Retina (tissue), 1 donor: ENCODE results near the gene ST7.

ENCODE experiments used
- DNase-seq: peaks from one replicate; pipeline ENCODE4 v3.0.0-alpha.2; 2016

The ST7 gene

DNA sequence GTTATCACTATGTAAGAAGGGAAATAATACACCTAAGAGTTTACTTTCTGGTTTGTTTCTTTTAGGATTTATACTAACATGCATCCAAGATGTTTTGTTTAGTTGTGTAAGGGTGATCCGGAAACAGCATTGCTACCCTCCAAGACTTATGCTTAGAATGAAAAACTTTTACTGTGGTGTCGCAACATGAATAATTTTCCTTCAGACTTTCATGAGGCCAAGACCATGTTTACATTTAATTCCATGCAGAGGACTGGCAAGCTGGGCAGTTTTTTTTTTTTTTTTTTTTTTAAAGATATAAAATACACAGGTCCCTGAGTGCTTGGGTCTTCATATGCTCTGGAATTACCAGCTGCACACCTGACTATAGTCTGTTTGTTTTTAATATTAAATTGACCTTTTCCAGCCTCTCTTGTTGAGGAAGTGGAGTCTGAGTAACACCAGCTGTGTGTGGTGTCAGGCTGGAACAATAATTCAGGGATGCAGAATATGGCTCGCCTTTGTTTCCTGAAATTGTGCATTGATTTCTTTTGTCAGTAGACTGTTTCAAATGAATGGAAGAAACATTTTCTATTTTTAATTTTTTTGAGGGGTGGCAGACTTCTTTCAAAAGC lies 81.7 kb downstream of the ST7 start:
- no peak for DNase-seq

DNA sequence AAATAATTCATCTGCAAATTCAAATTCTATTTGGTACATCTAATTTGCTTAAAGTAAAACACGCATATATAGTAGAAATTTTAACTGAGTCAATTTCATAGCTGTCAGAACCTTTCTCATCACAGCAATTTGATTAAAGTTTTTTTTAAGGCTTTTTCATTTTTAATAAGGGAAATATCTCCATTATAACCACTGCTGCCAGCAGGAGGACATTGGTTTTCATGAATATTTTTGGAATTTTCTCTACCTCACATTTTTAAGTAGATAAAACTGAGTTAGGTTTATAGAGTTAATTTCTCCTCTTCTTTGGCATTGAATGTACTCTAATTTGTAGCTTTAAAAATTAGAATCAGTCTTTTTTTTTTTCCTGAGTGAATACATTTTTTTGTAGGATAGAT lies 82.2 kb downstream of the ST7 start:
- DNase-seq: no peak

DNA sequence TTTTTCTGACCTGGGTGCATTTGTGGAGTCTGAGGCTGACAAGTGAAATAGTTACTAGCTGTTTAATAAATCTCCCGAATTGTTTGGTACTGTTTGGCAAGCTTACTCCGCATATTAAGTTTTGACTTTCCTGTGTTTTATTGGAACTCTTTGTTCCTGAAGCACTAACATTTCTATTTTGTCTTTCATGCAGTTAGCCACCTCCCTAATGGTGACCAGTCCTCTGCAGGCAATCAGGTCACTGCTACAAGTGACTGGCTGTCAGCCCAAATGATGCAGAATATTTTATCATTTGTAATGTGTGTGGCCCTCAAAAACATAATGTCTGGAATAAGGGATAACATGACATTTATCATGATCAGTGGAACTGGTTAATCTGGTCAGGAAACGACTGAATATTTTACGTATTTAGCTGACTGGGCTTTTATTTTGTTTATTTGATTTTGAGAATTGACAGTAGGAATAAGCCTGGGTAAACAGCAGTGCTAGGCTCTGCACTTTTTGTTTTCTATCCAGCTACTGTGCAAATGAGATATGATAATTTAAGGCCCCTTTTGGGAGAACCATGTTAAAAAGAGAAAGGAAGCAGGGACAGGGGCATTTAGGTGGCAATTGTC lies 82.9 kb downstream of the ST7 start:
- DNase-seq: no peak

DNA sequence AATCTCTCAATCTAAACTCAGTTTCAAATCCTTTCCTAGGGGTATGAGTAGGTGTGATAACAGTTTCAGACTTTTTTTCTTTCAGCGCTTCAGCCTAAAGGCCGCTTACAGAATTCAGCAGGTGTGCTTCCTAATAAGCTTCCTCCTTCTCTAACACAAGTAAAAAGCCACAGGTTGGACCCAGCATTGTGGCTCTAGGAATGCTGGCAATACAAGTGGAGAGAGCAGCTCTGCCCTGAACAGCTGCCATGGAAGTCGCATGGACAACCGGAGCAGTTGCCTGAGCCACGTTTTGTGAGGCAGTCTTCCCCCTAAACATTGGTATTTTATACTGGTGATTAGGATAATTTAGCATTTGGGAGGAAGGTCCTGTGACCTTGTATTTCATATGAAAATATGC lies 83.5 kb downstream of the ST7 start:
- DNase-seq: no peak

DNA sequence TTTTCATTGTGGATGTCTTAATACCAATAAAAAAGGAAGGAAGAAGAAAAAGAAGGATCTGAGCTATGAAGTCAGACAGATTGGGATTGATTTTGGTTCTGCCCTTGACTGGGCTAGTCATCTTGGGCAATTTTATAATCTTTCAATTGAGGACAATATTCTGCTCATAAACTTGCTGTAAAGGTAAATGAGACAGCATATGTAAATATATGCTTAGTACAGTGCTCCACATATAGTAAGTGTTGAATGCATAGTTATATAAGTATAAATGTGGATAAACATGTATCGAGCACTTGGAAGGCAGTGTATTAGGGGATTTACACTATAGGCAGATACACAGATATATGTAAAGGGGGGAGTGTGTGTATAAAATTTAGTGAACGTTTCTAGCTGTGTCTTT lies 85.1 kb downstream of the ST7 start:
- DNase-seq: no peak

DNA sequence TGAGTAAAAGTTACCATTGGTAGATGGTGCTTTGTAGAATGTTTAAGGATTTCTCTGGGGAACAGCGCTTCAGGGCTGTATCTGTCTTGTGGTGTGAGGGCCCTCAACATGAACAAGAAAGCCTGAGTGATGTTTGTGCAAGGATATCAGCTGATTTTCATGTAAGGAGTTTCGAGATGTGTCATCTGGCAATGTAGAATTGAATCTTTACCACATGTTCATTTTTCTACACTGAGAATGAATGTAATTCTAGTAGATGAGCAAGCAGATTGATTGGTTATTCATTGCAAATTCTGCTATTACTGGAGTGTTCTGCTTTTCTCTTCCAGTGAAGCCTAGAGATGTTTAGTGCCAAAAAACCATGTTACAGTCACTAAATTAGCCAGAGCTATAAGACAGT lies 87.7 kb downstream of the ST7 start:
- DNase-seq: no peak

DNA sequence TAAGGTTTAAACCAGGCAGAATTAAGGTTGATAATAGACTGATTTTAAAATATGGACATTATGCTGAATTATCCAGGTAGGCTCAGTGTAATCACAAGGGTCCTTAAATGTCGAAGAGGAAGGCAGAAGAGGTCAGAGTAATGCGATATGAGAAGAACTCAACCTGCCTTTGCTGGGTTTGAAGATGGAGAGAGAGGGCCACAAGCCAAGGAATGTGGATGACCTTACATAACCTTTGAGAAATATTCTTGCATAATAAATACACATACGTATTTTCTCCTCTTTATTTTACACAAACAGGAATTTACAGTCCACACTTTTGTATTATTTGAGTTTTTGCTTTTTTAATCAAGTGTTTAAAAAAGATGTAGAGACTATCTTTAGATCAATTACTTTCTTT lies 88.5 kb downstream of the ST7 start:
- no peak for DNase-seq

DNA sequence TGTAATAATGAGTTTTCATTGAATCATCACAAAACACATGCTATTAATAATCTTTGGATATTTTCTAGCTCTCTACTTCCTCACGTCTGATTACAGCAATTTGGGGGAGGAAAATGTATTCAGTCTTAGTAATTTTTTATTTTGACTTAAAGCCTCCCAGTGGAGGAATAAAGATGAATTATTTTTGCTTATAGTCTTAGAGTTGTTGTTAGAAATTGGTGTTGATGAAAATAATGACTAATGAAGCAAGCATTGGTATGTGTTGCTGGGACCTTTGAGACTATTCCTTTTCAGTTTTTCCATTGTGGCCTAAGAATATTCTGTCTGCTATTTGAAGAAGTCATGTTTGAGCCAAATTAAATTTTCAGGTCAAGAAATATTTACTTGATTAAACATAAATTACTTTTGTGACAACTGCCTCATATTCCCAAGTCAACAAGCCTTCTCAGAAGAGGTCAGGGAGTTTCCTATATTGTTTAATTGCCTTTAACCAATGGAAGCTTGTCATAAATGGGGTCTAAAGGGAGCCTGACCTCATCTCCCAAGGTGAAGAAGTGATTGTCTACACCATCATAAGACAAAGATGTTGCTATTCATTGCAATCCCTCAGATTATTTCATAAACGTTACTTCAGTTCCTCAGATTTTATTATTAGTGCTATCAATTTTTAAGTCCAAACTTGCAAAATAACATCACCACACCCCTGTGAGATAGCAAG lies 90.0 kb downstream of the ST7 start:
- no peak for DNase-seq

DNA sequence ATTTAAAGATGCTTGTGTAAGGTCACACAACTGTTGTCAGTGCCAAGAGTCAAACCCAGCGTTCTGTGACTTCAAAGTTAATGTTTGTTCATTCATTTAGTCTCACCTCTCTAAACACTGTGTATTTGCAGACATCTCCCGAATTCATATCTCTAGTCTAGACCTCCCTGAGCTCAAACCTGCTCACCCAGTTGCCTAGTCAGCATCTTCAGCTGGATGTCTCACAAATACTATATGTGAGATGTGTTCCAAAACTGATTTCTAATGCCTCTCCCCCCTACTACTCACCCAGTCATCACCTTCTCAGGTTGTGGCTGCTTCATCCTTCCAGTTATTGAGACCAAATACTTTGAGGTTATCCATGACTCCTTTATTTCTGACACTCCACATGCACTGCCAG lies 91.4 kb downstream of the ST7 start:
- no peak for DNase-seq

DNA sequence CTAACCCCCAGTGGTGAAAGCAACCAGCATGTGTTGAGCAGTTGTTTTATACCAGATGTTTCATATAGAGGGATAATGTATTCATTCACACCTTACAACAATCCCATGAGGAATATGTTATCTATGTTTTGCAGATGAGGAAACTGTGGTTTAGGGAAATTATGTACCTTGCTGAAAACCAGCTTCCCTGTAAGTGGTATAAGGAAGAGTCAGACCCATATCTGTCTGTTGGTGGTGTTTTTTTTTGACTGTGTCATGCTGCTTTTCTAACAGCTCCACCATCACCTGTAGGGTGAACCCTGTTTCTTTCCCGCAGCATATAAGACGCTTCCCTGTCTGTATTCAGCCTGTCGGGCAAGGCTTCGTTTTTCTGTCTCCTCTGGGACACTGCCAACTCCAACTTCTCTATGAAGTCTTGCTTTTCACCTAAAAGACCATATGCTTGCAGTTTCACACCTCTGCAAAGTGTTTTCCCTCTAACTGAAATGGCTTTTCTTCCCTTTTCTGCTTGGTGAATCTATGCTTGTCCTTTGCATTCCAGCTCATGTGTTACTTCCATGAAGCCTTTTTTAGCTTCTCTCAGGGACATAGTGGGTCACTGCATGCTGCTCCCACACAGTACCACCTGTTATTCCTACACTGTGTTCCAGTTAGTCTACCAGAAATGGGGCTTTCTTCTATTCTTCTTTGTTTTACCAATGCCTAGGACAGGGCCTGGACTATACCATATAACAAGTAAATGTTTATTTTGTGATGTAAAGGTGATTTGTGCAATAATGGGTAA lies 92.8 kb downstream of the ST7 start:
- no peak for DNase-seq

DNA sequence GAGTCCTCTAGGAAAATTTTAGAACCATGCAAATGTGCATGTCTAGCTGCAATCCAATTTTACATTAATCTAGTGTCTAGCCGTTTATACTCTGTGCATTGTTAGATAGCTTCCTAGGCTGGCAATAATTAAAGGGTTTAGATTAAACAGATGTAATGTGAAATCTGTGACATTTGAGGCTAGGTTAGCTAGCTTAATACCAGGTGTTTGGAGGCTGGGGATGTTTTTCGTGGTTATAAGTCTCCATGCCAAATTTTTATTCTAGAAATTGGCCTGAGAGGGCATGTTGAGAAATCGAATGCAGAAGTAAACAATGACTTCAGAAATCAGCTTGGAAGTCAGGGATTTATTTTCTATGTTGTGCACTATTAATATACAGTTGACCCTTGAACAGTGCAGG lies 94.2 kb downstream of the ST7 start:
- no peak for DNase-seq

DNA sequence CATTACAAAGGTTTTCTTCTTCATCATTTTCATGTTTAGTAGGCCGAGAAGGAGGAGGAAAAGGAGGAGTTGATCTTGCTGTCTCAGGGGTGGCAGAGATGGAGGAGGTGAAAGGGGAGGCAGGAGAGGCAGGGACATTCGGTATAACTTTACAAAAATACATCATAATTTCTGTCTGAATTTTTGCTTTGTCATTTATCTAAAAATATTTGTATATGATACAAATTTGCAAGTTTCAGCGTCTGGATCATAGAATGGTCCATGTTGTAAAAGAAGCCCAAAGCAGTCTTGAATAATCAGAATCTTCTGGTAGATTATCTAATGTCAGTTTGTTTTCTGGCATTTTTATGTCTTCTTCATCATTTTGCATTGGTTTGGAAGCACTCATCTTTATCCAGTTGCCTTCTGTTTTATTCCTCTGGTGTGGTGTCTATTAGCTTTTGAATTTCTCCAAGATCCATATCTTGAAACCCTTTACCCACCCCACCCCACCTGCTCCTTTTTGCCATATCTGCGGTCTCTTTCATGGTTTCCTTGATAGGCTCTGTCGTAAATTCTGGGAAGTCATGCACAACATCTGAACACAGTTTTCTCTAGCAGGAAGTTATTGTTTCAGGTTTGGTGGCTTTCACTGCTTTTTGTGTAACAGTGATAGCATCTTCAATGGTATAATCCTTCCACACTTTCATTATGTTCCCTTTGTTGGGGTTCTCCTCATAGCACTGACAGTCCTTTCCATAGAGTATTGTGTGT lies 95.0 kb downstream of the ST7 start:
- no peak for DNase-seq

DNA sequence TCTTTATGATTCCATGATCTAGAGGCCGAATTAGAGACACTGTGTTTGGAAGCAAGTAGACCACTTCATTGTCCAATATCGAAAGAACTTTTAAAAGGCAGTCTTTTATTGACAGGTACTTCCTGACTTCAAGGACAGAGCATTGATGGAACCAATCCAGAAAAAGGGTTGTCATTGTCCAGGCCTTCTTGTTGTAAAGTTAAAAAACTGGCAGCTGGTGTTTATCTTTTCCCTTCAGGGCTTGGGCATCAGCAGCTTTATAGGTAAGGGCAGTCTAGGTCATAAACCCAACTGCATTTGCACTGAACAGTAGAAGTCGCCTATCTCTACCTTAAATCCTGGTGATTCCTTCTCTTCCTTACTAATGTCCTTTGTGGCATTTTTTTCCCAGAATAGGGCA lies 95.6 kb downstream of the ST7 start:
- DNase-seq: no peak

DNA sequence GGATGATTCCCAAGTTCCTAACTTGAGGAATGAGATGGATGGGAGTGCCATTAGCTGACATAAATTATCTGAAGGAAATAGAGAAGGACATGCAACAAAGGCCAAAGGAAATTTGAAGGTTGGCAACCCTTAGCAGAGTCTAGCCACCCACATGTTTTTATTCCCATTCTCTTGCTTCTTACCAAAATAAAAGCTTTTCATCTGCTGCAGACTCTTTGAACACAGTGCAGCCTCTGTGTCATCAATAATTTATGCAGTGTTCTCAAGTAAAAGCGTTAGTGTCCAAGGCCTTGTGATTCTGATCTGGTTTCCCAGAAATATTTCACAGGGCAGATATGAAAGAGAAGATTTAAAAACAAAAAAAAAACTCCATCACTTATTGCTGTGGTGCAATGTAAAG lies 98.5 kb downstream of the ST7 start:
- DNase-seq: no peak

DNA sequence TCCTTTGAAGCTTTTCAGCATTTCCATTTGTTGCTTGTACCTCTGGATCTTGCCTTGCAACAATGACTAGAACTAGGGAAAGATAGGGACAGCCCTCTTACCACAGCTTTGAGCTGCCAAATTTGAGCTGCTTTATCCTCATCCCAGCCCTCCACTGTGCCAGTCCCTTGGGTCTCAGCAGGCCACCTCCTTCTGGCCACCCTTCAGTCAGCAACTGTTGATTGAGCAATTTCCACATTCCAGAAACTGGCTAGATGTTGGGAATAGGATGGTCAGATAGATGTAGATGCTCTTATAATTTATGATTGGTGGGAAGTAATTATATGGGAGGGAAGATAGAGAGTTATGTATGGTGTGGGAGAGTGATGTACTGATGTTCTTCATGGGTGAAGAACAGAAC lies 100.1 kb downstream of the ST7 start:
- DNase-seq: no peak

DNA sequence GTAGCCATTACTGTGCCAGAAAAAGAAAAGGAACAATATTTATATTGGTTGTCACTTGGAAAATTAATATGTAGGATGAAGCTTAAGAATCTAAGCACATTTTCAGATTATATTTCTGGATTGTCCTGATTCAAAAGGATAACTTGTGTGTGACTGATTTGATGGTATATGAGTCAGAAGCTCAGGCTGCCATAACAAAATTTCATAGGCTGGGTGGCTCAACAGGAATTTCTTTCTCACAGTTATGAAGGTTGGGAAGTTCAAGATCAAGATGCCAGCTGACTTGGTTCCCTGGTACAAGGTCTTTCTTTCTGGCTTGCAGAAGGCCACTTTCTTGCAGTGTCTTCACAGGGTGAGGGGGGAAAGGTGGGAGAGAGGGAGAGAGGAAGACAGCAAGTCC lies 108.5 kb downstream of the ST7 start:
- no peak for DNase-seq

DNA sequence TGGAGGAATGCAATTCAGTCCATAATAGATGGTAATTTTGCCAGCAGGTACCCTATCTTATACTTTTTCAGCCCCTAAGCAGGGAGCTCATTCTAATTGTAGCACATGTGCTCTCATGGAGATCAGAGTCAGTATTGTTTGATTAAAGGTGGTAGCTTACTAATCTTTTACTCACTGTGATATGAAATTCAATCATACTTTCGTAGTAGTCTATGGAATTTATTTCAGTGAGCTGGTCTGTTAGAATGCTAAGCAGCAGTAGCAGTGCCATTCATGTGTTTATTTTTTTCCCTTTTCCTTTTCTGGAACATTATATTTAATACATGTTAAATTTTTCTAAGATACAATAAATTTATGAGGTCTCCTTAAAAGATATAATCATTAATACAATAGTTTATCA lies 109.0 kb downstream of the ST7 start:
- no peak for DNase-seq

DNA sequence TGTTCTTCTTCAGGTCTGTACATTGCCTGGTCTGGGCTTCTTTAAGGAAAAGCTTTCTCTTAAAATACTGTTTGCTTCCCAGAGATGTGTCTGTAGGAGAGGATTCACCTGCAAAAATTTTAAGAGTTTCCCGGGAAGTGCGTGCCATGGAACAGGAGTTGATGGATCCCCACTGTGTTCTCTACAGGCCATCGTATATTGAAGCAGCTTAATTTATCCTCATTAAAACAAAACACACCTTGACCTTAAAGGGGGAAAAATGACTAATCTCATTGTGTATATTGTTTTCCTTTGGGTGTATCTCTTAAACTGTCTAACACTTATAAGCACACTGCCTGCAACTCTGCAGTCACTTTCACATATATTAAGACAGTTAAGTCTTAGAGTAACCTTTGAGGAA lies 111.4 kb downstream of the ST7 start:
- DNase-seq: no peak

DNA sequence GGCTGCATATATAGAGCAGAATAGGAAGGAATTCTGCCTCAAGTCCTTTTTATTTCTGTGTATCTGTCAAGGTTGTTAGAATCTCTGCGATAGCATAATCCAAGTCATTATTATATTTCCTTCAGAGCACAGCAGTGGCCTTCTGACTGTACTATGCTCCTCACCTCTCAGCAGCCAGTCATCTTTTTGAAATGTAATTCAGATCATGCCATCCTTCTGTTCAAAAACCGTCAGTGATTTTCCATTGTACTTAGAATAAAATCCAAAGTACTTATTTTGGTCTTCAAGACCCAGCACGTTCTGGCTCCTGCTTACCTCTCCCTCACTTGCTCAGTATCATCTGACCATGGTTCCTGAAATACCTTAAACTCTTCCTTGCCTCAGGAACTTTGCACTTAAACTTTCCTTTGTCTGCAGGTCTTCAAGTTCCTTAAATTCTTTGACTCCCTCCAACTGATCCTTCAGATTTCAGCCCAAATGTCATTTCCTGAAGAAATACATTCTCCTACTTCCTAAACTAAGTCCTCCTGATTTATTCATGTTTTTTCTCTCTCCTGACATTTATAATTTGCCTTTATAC lies 112.4 kb downstream of the ST7 start:
- DNase-seq: no peak

DNA sequence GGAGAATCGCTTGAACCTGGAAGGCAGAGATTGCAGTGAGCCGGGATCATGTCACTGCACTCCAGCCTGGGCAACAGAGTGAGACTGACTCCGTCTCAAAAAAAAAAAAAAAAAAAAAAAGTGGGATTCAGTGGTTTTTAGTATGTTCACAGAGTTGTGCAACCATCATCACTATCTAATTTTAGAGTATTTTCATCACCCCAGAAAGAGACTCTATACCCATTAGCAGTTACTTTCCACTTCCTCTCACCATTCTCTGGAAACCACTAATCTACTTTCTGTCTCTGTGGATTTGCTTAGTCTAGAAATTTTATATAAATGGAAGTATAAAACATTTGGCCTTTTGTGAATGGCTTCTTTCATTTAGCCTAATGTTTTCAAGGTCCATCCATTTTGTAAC lies 113.4 kb downstream of the ST7 start:
- DNase-seq: no peak

DNA sequence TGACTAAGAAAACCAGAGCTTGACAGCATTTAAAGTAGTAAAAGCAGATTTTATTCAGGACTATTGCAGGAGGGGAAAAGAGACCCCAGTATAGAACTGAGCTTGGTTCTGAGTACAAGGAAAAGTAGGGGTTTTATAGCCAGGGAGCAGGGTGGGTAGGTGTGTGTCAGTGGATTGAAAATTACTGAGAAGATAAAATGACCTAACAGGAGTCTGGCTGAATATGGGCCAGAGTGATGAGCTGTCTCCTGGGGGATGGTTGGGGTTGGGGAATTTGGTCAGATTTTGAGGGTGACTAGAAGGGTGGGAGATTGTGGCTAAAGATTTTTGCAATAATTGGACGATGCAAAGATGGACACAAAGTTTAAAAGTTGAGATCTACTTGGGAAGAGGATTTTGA lies 114.0 kb downstream of the ST7 start:
- no peak for DNase-seq

DNA sequence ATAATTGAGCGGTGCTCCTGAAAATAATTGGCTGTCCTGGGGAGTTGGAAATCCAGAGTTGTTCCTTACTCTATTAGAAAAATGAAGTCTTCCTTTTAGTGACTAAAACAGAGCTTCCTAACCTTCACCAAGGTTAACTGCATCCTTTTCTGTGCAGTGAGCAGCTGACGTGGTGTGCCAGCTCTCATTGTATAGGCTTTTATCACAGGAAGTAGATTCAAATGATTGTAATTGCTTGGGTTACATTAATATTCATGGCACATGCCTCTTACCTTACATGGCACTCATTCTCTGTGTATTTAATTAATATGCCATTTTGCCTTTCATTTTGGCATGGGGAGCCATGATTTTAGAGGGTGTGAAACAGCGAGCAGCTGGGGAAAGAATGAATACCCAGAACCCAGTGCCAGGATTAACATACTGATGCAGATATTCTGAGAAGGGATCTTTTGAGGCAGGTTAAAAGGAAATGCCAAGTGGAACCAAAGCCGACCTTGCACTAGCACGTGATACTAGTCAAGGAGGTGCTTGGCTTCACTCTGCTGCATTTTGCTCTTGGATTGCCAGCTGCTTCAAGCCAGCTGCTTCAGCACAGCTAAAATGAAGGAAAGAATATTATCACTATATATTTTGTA lies 115.3 kb downstream of the ST7 start:
- no peak for DNase-seq
